Prostate gland (tissue), 2 donors: ENCODE results near the gene EYA4.

Source experiments
- POLR2A ChIP-seq: fragments of 450-650 bp; IDR thresholded peaks from one replicate; pipeline ENCODE4 v1.6.1; 2016; ENCODE audit warnings: antibody characterized with exemption, mild to moderate bottlenecking
- TF ChIP-seq, protein P1 (sequence below), 4 experiments: fragments of 200-600 bp in 2 of 4; fragments of 450-650 bp in 2 of 4; sonication (generic) in 2 of 4; IDR thresholded peaks; 1 replicate in 3 of 4; 2 replicates in 1 of 4; pipeline ENCODE4 v1.5.1; 2016 to 2019; ENCODE audit warnings: antibody characterized with exemption in 4 of 4, mild to moderate bottlenecking in 2 of 4, moderate library complexity in 2 of 4

- TF ChIP-seq, protein P1, sequence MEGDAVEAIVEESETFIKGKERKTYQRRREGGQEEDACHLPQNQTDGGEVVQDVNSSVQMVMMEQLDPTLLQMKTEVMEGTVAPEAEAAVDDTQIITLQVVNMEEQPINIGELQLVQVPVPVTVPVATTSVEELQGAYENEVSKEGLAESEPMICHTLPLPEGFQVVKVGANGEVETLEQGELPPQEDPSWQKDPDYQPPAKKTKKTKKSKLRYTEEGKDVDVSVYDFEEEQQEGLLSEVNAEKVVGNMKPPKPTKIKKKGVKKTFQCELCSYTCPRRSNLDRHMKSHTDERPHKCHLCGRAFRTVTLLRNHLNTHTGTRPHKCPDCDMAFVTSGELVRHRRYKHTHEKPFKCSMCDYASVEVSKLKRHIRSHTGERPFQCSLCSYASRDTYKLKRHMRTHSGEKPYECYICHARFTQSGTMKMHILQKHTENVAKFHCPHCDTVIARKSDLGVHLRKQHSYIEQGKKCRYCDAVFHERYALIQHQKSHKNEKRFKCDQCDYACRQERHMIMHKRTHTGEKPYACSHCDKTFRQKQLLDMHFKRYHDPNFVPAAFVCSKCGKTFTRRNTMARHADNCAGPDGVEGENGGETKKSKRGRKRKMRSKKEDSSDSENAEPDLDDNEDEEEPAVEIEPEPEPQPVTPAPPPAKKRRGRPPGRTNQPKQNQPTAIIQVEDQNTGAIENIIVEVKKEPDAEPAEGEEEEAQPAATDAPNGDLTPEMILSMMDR (IDR thresholded peaks at IDR 0.05): no peak
- no peak for TF ChIP-seq POLR2A
These were observed 258.5 kb downstream of the EYA4 start for GRCh38 chr6:133499662-133500061.
